ENCODE measurements around the gene TMEM128.
"Not testable (repeated sequence)": the region's sequence is repeated elsewhere in the genome, so short reads cannot be mapped to it uniquely, and the experiment has no call there.

TMEM128 gene, protein sequence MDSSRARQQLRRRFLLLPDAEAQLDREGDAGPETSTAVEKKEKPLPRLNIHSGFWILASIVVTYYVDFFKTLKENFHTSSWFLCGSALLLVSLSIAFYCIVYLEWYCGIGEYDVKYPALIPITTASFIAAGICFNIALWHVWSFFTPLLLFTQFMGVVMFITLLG

GRCh38 chr4:4248029-4248884 lies at the start of gene TMEM128:
TMEM128 (minus strand) TSS chr4:4248223; CDS start chr4:4248202, 21 bp downstream.
- DNase-seq: peak; percentile 37

GRCh38 chr4:4296283-4296846 lies 48.3 kb upstream of the TMEM128 start:
- DNase-seq: no peak

- no peak for DNase-seq
Observed at GRCh38 chr4:4293279-4293678, 45.3 kb upstream of the TMEM128 start.

GRCh38 chr4:4289941-4290850 lies 42.2 kb upstream of the TMEM128 start, which contains the start of the genes LYAR and ZBTB49:
LYAR (minus strand) TSS chr4:4290154; CDS start chr4:4283742, 6,412 bp downstream.
ZBTB49 (plus strand) TSS chr4:4290251; CDS start chr4:4299946, 9,695 bp downstream.
- DNase-seq: peak; percentile 18

- no peak for DNase-seq
Observed at GRCh38 chr4:4289597-4289940, 41.5 kb upstream of the TMEM128 start.

DNA sequence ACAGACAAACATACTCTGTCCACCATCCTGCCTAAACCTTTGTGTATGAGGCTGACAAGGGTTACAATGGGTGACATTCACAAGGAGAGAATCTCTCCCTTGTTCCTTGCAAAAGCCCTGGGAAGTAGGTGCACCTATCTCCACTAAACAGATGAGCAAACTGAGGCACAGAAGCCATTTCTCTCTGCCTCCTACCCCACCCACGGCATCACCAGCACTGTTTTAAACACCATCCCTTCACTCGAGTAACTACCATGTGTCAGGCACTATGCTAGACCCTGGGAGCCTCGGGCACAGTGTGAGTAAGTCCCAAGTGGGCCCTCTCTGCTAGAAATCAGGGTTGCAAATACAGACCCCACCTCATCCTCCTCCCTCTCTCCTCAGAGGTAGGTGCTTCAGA lies 41.0 kb upstream of the TMEM128 start:
- no peak for DNase-seq

GRCh38 chr4:4288098-4288497 lies 40.1 kb upstream of the TMEM128 start:
- no peak for DNase-seq

DNA sequence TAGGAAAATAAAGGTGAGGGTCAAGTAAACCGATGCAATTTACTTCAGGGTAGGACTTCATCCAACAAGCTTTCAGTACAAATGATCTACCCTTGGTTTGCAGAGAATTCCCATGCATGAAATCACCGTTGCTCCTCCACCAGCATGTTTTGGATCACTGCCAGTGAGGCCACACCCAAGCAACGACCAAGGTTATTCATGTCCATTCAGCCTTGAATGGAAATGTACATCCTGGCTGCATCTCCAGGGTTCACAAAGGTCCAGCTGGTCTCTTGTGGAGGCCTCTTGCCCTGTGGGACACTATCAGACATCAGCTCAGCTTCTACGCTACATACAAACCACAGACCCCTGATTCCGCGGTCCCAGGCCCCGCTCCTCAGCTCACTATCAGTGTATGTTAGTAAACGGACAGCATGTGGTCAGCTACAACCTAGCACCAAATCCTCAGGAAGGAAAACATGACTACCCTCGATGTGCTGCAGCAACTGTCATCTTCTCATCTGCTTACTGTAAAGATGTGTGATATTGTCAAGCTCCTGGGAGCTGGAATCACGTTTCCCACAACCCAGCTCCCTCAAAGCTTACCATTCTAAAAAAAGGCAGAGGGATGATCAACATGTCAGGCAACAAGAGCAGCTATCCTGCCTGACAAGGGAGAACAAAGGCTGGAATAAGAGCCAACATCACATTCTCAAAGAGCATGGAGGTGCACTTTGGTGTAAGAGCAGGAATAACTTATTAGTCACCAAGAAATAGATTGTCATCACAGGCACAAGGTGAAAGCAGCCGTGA lies 37.0 kb upstream of the TMEM128 start:
- DNase-seq: no peak

DNA sequence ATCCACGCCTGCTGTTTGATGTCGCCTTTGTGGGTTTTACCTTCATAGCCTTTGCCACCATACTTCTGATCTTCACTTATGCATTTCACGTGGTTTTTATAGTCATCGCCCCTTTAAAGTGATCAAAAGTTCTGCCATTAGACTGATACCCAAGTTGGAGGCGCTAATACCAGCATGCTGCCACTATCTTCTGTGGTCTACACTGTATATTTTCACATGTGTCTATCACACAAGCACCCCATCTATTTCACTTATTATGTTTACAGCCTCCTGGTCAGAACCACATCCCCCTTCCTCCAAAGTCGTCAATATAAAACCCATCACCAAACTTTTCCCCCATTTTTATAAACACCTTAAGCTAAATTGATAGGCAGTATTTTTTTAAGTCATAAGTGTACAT lies 33.8 kb upstream of the TMEM128 start:
- DNase-seq: no peak

GRCh38 chr4:4277531-4277930 lies 29.5 kb upstream of the TMEM128 start:
- no peak for DNase-seq

DNA sequence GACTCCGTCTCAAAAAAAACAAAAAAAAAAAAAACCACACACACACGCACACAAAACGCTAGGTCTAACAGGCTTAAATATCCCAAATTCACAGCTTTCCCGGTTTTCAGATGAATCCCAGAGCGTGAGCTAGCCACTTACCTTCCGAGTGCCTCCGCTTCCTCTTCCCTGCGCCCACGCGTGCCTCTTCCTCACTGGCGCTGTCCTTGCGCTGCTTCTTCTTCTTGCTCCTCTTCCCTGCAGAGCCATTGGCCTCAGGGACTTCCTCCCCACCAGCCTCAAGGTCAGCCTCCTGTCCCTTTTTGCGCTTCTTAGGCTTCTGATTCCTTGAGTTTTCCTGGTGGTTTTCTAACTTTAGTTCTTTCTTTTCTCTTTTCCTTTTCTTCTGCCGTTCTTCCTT lies 26.2 kb upstream of the TMEM128 start:
- no peak for DNase-seq

- no peak for DNase-seq
Observed at GRCh38 chr4:4271912-4272311, 23.9 kb upstream of the TMEM128 start.

GRCh38 chr4:4270529-4270928 lies 22.5 kb upstream of the TMEM128 start:
- DNase-seq: no peak

GRCh38 chr4:4269856-4270255 lies 21.8 kb upstream of the TMEM128 start:
- DNase-seq: no peak

- DNase-seq: no peak
Observed at GRCh38 chr4:4269331-4269731, 21.3 kb upstream of the TMEM128 start.

DNA sequence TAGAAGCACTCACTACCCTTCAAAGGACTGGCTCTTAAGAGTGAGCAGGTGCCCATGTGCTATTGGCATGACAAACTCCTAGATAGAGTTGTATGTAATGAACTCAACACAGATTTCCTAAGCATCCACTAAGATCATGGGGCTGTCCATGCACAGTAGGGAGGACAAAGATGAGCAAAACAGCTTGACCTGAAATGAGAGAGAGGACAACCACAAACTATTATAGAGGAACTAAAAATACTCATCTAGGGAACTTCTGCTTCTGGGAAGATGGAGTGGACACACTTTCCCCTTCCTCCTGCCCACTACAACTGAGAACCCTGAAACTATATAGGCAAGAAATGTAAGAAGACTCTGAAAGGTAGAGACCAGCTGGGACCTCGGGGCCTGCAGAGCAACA lies 20.8 kb upstream of the TMEM128 start:
- no peak for DNase-seq

DNA sequence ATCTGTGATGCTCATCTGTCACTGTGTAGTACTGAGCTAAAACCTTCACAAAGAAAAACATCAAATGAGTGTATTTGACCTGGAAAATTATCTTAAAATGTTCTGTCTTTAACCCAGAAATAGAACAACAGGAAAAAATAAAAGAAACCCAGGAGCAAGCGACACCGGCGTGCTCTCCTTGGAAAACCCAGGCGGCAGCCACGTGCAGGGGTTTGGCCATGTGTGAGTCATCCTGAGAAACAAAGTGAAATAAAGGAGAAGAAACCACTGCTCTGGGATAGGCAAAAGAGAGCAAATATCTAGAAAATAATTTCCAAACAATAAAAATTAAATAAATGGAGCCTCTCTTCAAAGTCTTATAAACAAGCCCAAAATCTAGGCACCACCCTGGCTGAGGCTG lies 20.0 kb upstream of the TMEM128 start:
- DNase-seq: no peak

GRCh38 chr4:4260185-4260751 lies 12.2 kb upstream of the TMEM128 start:
- no peak for DNase-seq

- DNase-seq: no peak
Observed at GRCh38 chr4:4259484-4260100, 11.6 kb upstream of the TMEM128 start.

DNA sequence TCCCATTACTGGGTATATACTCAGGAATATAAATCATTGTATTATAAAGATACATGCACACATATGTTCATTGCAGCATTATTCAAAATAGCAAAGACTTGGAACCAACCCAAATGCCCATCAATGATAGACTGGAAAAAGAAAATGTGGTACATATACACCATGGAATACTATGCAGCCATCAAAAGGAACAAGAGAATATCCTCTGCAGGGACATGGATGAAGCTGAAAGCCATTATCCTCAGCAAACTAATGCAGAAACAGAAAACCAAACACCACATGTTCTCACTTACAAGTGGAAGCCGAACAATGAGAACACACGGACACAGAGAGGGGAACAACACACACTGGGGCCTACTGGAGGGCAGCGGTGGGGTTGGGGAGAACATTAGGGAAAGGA lies 9.7 kb upstream of the TMEM128 start:
- DNase-seq: not testable (repeated sequence)

GRCh38 chr4:4256799-4257198 lies 8.8 kb upstream of the TMEM128 start:
- no peak for DNase-seq

Data from SHP77 treated with DMSO at 0.1 percent for 48 hours (cell line).